H1 (cell line): ENCODE data around the gene SCN8A. TPM values are rescaled to one million over a fixed set of nuclear protein-coding genes. Genes with fewer than 3 reads are reported as not detected.

ENCODE experiments used
- CTCF ChIA-PET: fragments of 300-600 bp; sonication (Branson Sonifier 250); formaldehyde crosslinking; loops from one replicate; lab custom pipeline; 2021; ENCODE audit not compliant: partially characterized antibody; lab: Charles Lee
- POLR2A ChIA-PET: fragments of 300-600 bp; sonication (Branson Sonifier 250); formaldehyde crosslinking; loops from one replicate; lab custom pipeline; 2021; ENCODE audit warnings: inconsistent platforms; ENCODE audit not compliant: partially characterized antibody; lab: Charles Lee
- DNase-seq, 2 experiments: peaks; one replicate each; pipeline versions ENCODE4 v3.0.0 to v3.0.0-alpha.2; 2010 to 2022; ENCODE audit warnings: low spot score in 2 of 2, low read depth in 1 of 2, mixed read lengths in 1 of 2
- FAIRE-seq: peaks from 2 replicates; lab custom pipeline; 2011; peaks lifted over from hg19 to GRCh38; lab: Jason Lieb, UNC
- H2AFZ ChIP-seq: 2 replicates; pipeline ENCODE4 v1.8.1; 2012; ENCODE audit warnings: low read length, inconsistent platforms
- H2AK5ac ChIP-seq: 2 replicates; pipeline ENCODE4 v1.6.1; 2013; ENCODE audit warnings: low read depth, low read length
- H2BK120ac ChIP-seq: replicated peaks from 2 replicates; pipeline ENCODE3; 2013; ENCODE audit warnings: low read depth, low read length, inconsistent platforms
- H2BK12ac ChIP-seq: 2 replicates; pipeline ENCODE4 v1.6.1; 2013; ENCODE audit warnings: low read depth, low read length
- H2BK15ac ChIP-seq: 2 replicates; pipeline ENCODE4 v1.6.1; 2013; ENCODE audit warnings: low read length
- H2BK20ac ChIP-seq: 2 replicates; pipeline ENCODE4 v1.6.1; 2013; ENCODE audit warnings: low read length
- H2BK5ac ChIP-seq: 2 replicates; pipeline ENCODE4 v1.6.1; 2013; ENCODE audit warnings: low read depth, low read length
- H3K14ac ChIP-seq: 2 replicates; pipeline ENCODE4 v1.6.1; 2013; ENCODE audit warnings: inconsistent platforms; ENCODE audit not compliant: insufficient read length
- H3K18ac ChIP-seq: 2 replicates; pipeline ENCODE4 v1.6.1; 2013; ENCODE audit warnings: low read length; ENCODE audit errors: extremely low read depth
- H3K23ac ChIP-seq: 2 replicates; pipeline ENCODE4 v1.6.1; 2013; ENCODE audit warnings: inconsistent platforms; ENCODE audit not compliant: insufficient read length
- H3K23me2 ChIP-seq: 2 replicates; pipeline ENCODE4 v1.6.1; 2013; ENCODE audit warnings: low read depth, low read length
- H3K27ac ChIP-seq: 2 replicates; pipeline ENCODE4 v1.6.1; 2011; ENCODE audit warnings: low read depth, low read length, inconsistent platforms
- H3K27me3 ChIP-seq, 4 experiments: replicated peaks in 1 of 4; 1 replicate in 1 of 4; 2 replicates in 3 of 4; pipeline versions ENCODE4 v1.6.1 to v1.8.1; 2011 to 2013; ENCODE audit warnings: low read length in 3 of 4, mild to moderate bottlenecking in 3 of 4, inconsistent platforms in 2 of 4, mixed read lengths in 2 of 4, moderate library complexity in 1 of 4; ENCODE audit not compliant: control insufficient read depth in 3 of 4, insufficient read depth in 3 of 4; ENCODE audit errors: extremely low read depth in 1 of 4
- H3K36me3 ChIP-seq, 4 experiments: 2 replicates each; pipeline versions ENCODE4 v1.6.1 to v1.8.1; 2011 to 2013; ENCODE audit warnings: mild to moderate bottlenecking in 4 of 4, low read length in 3 of 4, moderate library complexity in 2 of 4, control low read depth in 1 of 4, inconsistent platforms in 1 of 4; ENCODE audit not compliant: insufficient read depth in 4 of 4, control insufficient read depth in 2 of 4
- H3K4ac ChIP-seq: replicated peaks from 2 replicates; pipeline ENCODE3; 2013; ENCODE audit warnings: low read length, low read depth, mixed read lengths, inconsistent platforms; ENCODE audit not compliant: insufficient read length
- H3K4me1 ChIP-seq, 4 experiments: replicated peaks in 1 of 4; 1 replicate in 1 of 4; 2 replicates in 3 of 4; pipeline versions ENCODE4 v1.6.1 to v1.8.1; 2011 to 2013; ENCODE audit warnings: low read length in 3 of 4, inconsistent platforms in 2 of 4, mixed read lengths in 1 of 4; ENCODE audit not compliant: insufficient read depth in 4 of 4, control insufficient read depth in 3 of 4
- H3K4me2 ChIP-seq, 2 experiments: 2 replicates each; pipeline versions ENCODE4 v1.6.1 to v1.8.1; 2011 to 2013; ENCODE audit warnings: low read depth in 2 of 2, low read length in 2 of 2, control low read depth in 1 of 2, inconsistent platforms in 1 of 2, mild to moderate bottlenecking in 1 of 2; ENCODE audit not compliant: insufficient read depth in 1 of 2
- H3K4me3 ChIP-seq, 4 experiments: fragments of 200-600, 300-600 bp in 1 of 4; sonication (generic), shearing (Covaris generic), sonication (Bioruptor Twin) in 1 of 4; 2 replicates each; pipeline versions ENCODE4 v1.5.1 to v1.8.1; 2011 to 2016; ENCODE audit warnings: low read length in 4 of 4, low read depth in 3 of 4, control low read depth in 2 of 4, inconsistent platforms in 2 of 4, mild to moderate bottlenecking in 2 of 4, mixed read lengths in 1 of 4, moderate library complexity in 1 of 4; ENCODE audit not compliant: insufficient read depth in 2 of 4; ENCODE audit errors: extremely low read depth in 1 of 4
- H3K56ac ChIP-seq: replicated peaks from 2 replicates; pipeline ENCODE3; 2013; ENCODE audit warnings: low read depth, mild to moderate bottlenecking, mixed read lengths, low read length, inconsistent platforms; ENCODE audit not compliant: insufficient read length
- H3K79me1 ChIP-seq: 2 replicates; pipeline ENCODE4 v1.6.1; 2013; ENCODE audit warnings: low read depth, low read length, control low read depth
- H3K79me2 ChIP-seq, 2 experiments: 2 replicates each; pipeline versions ENCODE4 v1.6.1 to v1.8.1; 2012 to 2013; ENCODE audit warnings: low read length in 2 of 2, mild to moderate bottlenecking in 2 of 2, inconsistent platforms in 1 of 2; ENCODE audit not compliant: insufficient read depth in 2 of 2, control insufficient read depth in 1 of 2
- H3K9ac ChIP-seq, 4 experiments: replicated peaks in 1 of 4; 1 replicate in 1 of 4; 2 replicates in 3 of 4; pipeline versions ENCODE4 v1.6.1 to v1.8.1; 2011 to 2013; ENCODE audit warnings: low read depth in 3 of 4, low read length in 3 of 4, control low read depth in 2 of 4, mild to moderate bottlenecking in 2 of 4, moderate library complexity in 2 of 4, inconsistent platforms in 1 of 4; ENCODE audit errors: extremely low read depth in 1 of 4
- H3K9me3 ChIP-seq, 2 experiments: 2 replicates each; pipeline versions ENCODE4 v1.6.1 to v1.8.1; 2012 to 2013; ENCODE audit warnings: mild to moderate bottlenecking in 2 of 2, moderate library complexity in 2 of 2, control low read depth in 1 of 2, inconsistent platforms in 1 of 2, low read depth in 1 of 2, low read length in 1 of 2, mixed read lengths in 1 of 2; ENCODE audit not compliant: insufficient read depth in 2 of 2
- H4K20me1 ChIP-seq, 2 experiments: replicated peaks in 1 of 2; 2 replicates each; pipeline versions ENCODE3 to v1.8.1; 2011 to 2013; ENCODE audit warnings: inconsistent platforms in 2 of 2, low read length in 2 of 2, mild to moderate bottlenecking in 1 of 2; ENCODE audit not compliant: insufficient read depth in 2 of 2, control insufficient read depth in 1 of 2
- H4K5ac ChIP-seq: 2 replicates; pipeline ENCODE4 v1.6.1; 2013; ENCODE audit warnings: low read length, low read depth, mixed read lengths, inconsistent platforms; ENCODE audit not compliant: insufficient read length
- H4K8ac ChIP-seq: 2 replicates; pipeline ENCODE4 v1.8.0; 2013; ENCODE audit warnings: mild to moderate bottlenecking, moderate library complexity, low read length, inconsistent platforms; ENCODE audit not compliant: insufficient read depth; ENCODE audit errors: extremely low read depth
- H4K91ac ChIP-seq: replicated peaks from 2 replicates; pipeline ENCODE3; 2013; ENCODE audit warnings: low read length, mixed read lengths, inconsistent platforms; ENCODE audit not compliant: insufficient read length
- BACH1 ChIP-seq: IDR thresholded peaks from 2 replicates; pipeline ENCODE4 v1.6.1; 2012; ENCODE audit warnings: low read length, improper control_type of control experiment
- BRCA1 ChIP-seq: IDR thresholded peaks from 2 replicates; pipeline ENCODE4 v1.6.1; 2012; ENCODE audit warnings: low read depth, low read length, improper control_type of control experiment
- FOSL1 ChIP-seq: IDR thresholded peaks from 2 replicates; pipeline ENCODE4 v1.6.1; 2011; ENCODE audit warnings: mild to moderate bottlenecking, low read depth, low read length, moderate library complexity; ENCODE audit not compliant: insufficient read depth
- PHF8 ChIP-seq: fragments of 200-600 bp; sonication (generic); conservative IDR thresholded peaks from 2 replicates; pipeline ENCODE4 v1.7.1; 2012; ENCODE audit warnings: low read depth, mild to moderate bottlenecking, inconsistent platforms, low read length, moderate library complexity
- SIN3A ChIP-seq, 2 experiments: IDR thresholded peaks in 1 of 2; conservative IDR thresholded peaks in 1 of 2; 2 replicates each; pipeline ENCODE4 v1.6.1; 2011 to 2012; ENCODE audit warnings: low read length in 2 of 2, improper control_type of control experiment in 1 of 2, low read depth in 1 of 2, mild to moderate bottlenecking in 1 of 2
- SIRT6 ChIP-seq: IDR thresholded peaks from one replicate; pipeline ENCODE4 v1.7.1; 2012; ENCODE audit warnings: low read length, inconsistent platforms
- SUZ12 ChIP-seq: fragments of 200-600 bp; sonication (generic); IDR thresholded peaks from 2 replicates; pipeline ENCODE4 v1.6.1; 2012; ENCODE audit warnings: mild to moderate bottlenecking, inconsistent platforms, low read length, moderate library complexity, mixed read lengths
- WGBS, 2 experiments: shearing (Covaris generic) in 1 of 2; methylation state at CpG; one replicate each; pipeline versions ENCODE4 v1.1.6 to v1.1.7; 2013 to 2015; ENCODE audit warnings: low lambda C conversion rate in 2 of 2, mixed read lengths in 2 of 2, inconsistent platforms in 1 of 2, low coverage in 1 of 2, missing lambda C conversion rate in 1 of 2; ENCODE audit not compliant: insufficient replicate concordance in 2 of 2, insufficient coverage in 1 of 2, insufficient read length in 1 of 2; ENCODE audit errors: extremely low coverage in 1 of 2, missing lambda C conversion rate in 1 of 2; 5-methylcytosine and 5-hydroxymethylcytosine counted together
- polyA plus RNA-seq, 7 experiments: library from polyadenylated mRNA; depleted of rRNA in 3 of 7; stranded (reverse) in 5 of 7; unstranded in 2 of 7; fragments of >200 nt in 5 of 7; fragments of 200-250 nt in 2 of 7; gene quantifications; 1 replicate in 5 of 7; 2 replicates in 1 of 7; 4 replicates in 1 of 7; pipeline versions ENCODE4 v1.2.1 to v1.2.3, GENCODE V29; 2011 to 2013; ENCODE audit warnings: missing spikeins in 2 of 7, mixed read lengths in 2 of 7
- total RNA-seq: library from RNA; stranded (reverse); fragmentation: NEBNext Ultra II Directional; extraction: Animal tissue kit (Norgen Biotek cat#: 25700); gene quantifications from 2 replicates; pipeline ENCODE4 v1.2.1, GENCODE V29; 2021
- TF ChIP-seq, protein P1 (sequence below), 3 experiments: IDR thresholded peaks; 1 replicate in 2 of 3; 2 replicates in 1 of 3; pipeline versions ENCODE4 v1.5.1 to v1.6.1; 2011; ENCODE audit warnings: low read length in 3 of 3, mild to moderate bottlenecking in 3 of 3, inconsistent platforms in 2 of 3, low read depth in 1 of 3, moderate library complexity in 1 of 3; ENCODE audit not compliant: insufficient read depth in 1 of 3; ENCODE audit errors: control extremely low read depth in 1 of 3

The SCN8A gene
- total and polyA plus RNA-seq, 2 of the 8 experiments (the other 6 are each of a cell fraction or from before 2014, with no cell fraction given): 6.3 to 10.7 TPM

DNA sequence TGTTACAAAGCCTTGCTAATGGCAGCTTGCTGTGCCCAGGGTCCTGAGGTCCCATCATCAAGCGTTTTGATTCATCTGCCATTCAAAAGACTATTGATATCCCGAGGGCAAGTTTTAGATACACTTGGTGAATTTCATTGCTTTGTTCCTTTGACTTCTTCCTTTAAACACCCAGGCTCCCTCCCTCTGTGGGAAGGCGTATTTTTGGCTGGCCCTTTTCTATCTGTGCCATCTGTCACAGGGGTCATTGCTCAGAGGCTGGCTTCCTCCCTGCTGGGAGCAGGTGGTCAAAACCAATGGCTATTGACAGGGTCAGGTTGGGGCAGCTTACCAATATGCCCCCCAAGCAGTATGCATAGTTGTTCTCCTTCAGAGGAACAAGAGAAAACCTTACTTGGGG is 40.0 kb downstream of the SCN8A start:
- no peak overlapping the region for H4K8ac ChIP-seq
- H3K4me3 ChIP-seq: no peak overlapping the region
- no peak overlapping the region for H3K18ac ChIP-seq
- H3K4ac ChIP-seq: no peak overlapping the region
- no peaks in the 10 kb centered on the region for H3K23me2 ChIP-seq
- no peak overlapping the region for H3K27ac ChIP-seq
- no peak overlapping the region for H4K91ac ChIP-seq
- ChIA-PET POLR2A (no interaction called here), CTCF (no interaction called here)
- 71% methylated on average over 3 of the region's 3 CpGs; no CpG with 5 or more reads in 1 of the 2 experiments for WGBS, 2 experiments
- no peak overlapping the region for H3K4me2 ChIP-seq
- no peaks in the 10 kb centered on the region for H3K36me3 ChIP-seq
- H3K9me3 ChIP-seq: no peaks in the 10 kb centered on the region
- H3K79me2 ChIP-seq: peaks cover 0 to 78% of the 10 kb centered on the region in 2 experiments; a peak in 2 of 4 replicates
- H3K56ac ChIP-seq: no peak overlapping the region
- no peak overlapping the region for H2BK20ac ChIP-seq
- H4K20me1 ChIP-seq: peaks cover 0 to 8% of the 10 kb centered on the region in 2 experiments
- H2BK15ac ChIP-seq: no peak overlapping the region
- H2AFZ ChIP-seq: no peak overlapping the region
- peaks cover 0 to 1% (median 0%) of the 10 kb centered on the region in 4 experiments; a peak in 1 of 7 replicates for H3K27me3 ChIP-seq
- no peak overlapping the region for H2BK120ac ChIP-seq
- peaks cover 2% of the 10 kb centered on the region; the same call in 1 of the 2 replicates for H3K79me1 ChIP-seq
- no peak overlapping the region for H2BK12ac ChIP-seq
- DNase-seq: no peak
- TF ChIP-seq BACH1 (no peak), SUZ12 (no peak), SIN3A (conservative IDR thresholded peaks at IDR 0.05 in 1 of 2, IDR thresholded peaks at IDR 0.05 in 1 of 2; ENCODE audit: low read depth in 1 of 2, low read length in 2 of 2) (no peak), FOSL1 (no peak), SIRT6 (no peak), PHF8 (no peak), BRCA1 (no peak)
- TF ChIP-seq, protein P1, sequence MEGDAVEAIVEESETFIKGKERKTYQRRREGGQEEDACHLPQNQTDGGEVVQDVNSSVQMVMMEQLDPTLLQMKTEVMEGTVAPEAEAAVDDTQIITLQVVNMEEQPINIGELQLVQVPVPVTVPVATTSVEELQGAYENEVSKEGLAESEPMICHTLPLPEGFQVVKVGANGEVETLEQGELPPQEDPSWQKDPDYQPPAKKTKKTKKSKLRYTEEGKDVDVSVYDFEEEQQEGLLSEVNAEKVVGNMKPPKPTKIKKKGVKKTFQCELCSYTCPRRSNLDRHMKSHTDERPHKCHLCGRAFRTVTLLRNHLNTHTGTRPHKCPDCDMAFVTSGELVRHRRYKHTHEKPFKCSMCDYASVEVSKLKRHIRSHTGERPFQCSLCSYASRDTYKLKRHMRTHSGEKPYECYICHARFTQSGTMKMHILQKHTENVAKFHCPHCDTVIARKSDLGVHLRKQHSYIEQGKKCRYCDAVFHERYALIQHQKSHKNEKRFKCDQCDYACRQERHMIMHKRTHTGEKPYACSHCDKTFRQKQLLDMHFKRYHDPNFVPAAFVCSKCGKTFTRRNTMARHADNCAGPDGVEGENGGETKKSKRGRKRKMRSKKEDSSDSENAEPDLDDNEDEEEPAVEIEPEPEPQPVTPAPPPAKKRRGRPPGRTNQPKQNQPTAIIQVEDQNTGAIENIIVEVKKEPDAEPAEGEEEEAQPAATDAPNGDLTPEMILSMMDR (IDR thresholded peaks at IDR 0.05; ENCODE audit: control extremely low read depth in 1 of 3, insufficient read depth in 1 of 3, low read depth in 1 of 3, low read length in 3 of 3): no peak
- TF ChIP-seq, all 59 proteins: peak for 0
- no peak overlapping the region for H2AK5ac ChIP-seq
- peaks cover 0 to 9% (median 0%) of the 10 kb centered on the region in 4 experiments; a peak in 3 of 7 replicates for H3K4me1 ChIP-seq
- no peak overlapping the region for H3K14ac ChIP-seq
- FAIRE-seq: no peak
- no peak overlapping the region for H2BK5ac ChIP-seq
- H4K5ac ChIP-seq: no peak overlapping the region
- no peak overlapping the region for H3K9ac ChIP-seq
- no peak overlapping the region for H3K23ac ChIP-seq
